ENCODE results near the gene COL15A1.
"Not testable (repeated sequence)": the region's sequence is repeated elsewhere in the genome, so short reads cannot be mapped to it uniquely, and the experiment has no call there.

COL15A1 gene

DNA sequence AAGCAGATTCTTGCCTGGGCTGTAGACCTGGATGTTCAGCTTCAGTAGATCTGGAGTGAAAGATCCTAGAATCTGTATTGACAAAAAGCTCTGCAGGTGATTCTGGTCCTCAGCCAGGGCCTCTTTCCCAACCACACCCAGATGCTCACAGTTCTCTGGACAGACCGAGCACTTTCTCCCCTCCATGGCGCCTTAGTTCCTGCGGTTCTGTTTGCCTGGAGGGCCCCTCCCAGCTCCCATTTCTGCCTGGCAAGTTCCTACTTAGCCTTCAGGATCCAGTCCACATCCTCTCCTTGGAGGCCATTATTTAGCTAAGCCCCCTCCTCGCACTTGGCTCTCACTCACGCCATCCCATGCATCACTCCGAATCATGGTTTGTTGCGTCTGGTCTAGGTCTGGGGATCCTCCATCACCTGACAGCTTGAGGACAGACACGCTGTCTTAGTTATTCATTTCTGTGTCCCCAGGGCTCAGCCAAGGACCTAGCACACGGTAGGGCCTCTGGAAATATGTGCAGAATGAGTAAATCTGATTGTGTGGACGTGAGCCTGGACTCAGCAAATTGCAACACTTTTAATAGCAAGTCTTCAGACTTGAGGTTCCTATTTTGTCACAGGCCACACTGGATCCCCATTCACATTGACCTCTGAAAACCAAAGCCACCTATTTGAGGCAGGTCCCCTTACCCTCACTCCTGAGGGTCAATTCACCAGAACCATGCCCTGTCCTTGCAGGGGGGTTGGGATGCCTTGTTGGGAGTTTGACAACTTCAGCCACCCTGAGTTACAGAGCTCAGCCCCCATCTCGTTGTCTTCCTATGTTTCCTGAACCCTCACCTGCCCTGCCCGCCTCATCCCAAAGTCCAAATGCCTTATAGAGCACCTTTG lies 50.7 kb downstream of the COL15A1 start:
- no peak for DNase-seq (ENCODE audit: low read depth in 3 of 3)

GRCh38 chr9:98995059-98995671 lies 51.5 kb downstream of the COL15A1 start:
- DNase-seq (ENCODE audit: low read depth in 3 of 3), result no peak

DNA sequence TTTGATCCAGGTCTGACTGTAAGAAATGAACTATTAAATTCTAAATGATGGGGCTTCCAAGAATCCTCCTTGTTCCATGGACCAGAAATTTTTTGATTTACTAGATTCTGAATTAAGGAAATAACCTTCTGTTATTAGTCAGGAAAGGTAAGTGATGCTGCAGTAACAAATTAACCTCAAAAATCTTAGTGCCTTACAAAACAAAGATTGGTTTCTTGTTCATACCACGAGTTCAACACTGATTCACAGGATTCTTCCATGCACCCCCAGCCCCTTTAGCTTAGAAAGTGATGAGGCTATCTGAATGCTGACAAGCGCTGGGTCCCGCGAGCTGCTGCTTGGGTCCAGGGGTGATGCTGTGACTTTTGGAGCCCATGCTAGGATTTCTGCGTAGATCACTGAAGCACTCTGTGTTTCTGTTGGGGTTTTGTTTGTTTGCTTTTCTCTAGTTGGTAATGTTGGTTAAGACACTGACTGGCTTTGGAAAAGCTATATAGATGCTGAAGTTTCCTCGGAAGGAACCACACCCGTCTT lies 52.3 kb downstream of the COL15A1 start:
- no peak for DNase-seq (ENCODE audit: low read depth in 3 of 3)

DNA sequence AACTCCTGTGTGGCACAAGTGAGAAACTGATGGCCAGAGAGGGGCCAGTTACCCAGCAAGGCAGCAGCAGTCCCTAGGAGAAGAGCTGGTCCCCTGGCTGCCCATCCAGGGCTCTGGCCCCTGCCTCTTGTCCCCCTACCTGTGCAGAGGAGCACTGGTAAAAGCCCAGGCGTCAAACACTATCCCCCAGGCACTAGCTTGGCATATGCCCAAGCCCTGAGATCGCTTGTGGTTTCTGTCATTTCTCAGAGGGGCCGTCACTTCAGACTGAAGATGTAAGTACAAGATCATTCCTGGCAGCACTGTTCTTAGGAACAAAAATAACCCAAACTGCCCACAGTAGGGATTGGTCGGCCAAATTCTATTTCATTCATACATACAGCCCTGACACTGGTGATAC lies 53.9 kb downstream of the COL15A1 start:
- no peak for DNase-seq (ENCODE audit: low read depth in 3 of 3)

- DNase-seq (ENCODE audit: low read depth in 3 of 3), result peak; percentile 19 to 34 (median 30)
Observed at GRCh38 chr9:98998441-98999151, 54.9 kb downstream of the COL15A1 start.

DNA sequence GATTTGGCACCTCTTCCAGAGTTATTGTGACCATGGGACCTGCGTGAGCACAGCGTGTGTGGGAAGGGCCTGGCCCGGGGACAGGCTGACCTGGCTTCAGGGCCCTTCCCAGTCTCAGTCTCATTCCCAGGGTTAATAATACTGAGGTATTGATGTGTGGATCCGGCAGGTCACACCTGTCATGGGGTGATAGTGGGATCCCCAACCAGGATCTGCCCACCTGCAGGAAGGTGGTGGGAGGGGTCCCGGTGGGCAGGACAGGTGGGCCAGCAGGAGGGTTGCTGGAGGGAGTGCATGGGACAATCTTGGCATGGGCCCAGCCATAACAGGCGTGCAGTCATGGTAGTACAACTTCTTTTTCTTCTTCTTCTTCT lies 55.4 kb downstream of the COL15A1 start:
- no peak for DNase-seq (ENCODE audit: low read depth in 3 of 3)

GRCh38 chr9:99000476-99001395 lies 57.0 kb downstream of the COL15A1 start:
- peak in 2 of 3 experiments; percentile 26 to 34 for DNase-seq (ENCODE audit: low read depth in 3 of 3)

DNA sequence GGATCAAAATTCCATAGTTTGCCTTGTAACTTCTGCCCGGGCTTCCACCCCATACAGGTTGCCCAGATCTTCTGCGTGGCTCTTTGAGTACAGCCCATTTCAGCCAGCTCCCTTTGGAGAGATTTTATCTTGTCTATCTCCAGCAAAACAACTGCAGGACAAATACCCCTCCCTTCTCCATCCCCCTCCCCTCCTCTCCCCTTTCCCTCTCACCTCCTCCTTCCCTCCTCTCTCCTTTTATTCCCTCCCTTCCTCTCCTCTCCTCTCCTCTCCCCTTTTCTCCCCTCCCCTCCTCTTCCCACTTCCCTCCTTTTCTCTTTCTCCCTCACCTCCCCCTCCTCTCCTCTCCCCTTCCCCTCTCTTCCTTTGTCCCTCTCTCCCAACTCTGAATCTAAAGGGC lies 58.2 kb downstream of the COL15A1 start:
- no peak for DNase-seq (ENCODE audit: low read depth in 3 of 3)

GRCh38 chr9:99002706-99003105 lies 59.0 kb downstream of the COL15A1 start:
- no peak for DNase-seq (ENCODE audit: low read depth in 3 of 3)

GRCh38 chr9:99003308-99003707 lies 59.6 kb downstream of the COL15A1 start:
- no peak for DNase-seq (ENCODE audit: low read depth in 3 of 3)

DNA sequence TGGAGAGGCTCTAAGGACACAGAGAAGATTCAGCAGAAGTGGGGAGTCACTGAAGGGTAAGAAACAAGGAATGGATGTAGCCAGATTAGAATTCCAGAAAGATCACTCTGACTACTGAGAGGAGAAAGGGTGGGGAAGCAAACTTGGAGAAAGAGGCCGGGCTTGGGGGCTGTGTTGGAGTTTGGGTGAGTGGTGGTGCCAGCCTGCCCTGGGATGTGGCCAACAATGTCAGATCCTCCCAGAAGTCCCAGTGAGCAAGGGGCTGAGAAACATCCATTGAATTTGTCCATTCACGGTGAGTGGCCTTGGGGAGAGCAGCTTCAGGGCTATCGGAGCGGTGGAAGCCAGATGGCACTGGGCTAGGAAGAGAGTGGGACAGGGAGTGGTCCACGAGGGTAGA lies 60.4 kb downstream of the COL15A1 start:
- DNase-seq (ENCODE audit: low read depth in 3 of 3), result no peak

DNA sequence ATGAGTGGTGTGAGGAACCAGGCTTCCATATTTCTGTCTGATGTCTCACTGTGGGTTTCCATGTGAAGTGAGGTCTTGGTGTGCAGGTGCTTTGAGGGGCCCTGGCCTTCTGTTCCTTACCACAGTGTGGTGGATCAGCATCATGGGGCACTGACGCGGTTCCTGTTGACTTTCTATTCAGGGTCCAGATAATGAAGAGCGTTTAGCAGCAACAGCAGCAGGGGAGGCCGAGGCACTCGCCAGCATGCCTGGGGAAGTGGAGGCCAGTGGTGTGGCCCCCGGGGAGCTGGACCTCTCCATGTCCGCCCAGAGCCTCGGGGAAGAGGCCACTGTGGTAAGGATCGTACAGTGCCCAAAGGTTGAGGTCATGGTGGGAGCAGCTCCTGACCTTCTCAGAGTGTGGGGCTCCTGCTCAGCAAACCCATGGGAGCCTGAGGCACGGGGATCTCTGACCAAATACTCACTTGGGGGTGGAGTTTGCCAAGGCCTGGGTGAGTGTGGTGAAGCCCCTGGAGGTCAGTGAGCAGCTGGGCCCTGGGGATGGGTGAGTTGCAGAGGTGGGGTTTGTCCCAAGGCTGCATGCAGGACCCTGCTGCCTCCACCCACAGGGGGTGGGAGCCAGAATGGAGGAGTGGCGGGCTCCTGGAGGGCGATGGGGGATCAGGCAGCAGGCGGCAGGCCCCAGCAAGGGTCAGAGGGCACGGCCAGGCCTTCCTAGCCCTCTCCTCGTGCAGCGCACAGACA lies 61.2 kb downstream of the COL15A1 start:
- no peak for DNase-seq (ENCODE audit: low read depth in 3 of 3)

- DNase-seq (ENCODE audit: low read depth in 3 of 3), result no peak
Observed at GRCh38 chr9:99005651-99006050, 61.9 kb downstream of the COL15A1 start.

DNA sequence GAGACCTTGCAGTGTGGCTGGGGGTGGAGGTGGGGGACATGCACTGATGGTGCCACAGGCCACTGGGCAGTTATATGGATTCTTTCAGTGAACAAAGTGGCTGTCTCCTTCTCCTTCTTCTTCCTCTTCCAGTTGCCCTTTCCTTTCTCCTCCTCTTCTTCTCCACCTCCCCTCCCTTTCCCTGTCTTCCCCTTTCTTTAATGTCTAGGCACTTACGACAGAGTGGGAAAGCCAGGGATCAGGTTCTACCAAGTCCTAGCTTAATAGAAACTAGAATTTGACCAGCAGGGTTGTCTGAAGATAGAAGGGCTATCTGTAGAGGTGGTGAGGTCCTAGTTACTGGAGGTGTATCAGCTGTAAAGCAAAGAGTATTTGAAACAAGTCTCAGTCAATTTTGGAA lies 62.8 kb downstream of the COL15A1 start:
- no peak for DNase-seq (ENCODE audit: low read depth in 3 of 3)

- no peak for DNase-seq (ENCODE audit: low read depth in 3 of 3)
Observed at GRCh38 chr9:99006979-99007378, 63.3 kb downstream of the COL15A1 start.

DNA sequence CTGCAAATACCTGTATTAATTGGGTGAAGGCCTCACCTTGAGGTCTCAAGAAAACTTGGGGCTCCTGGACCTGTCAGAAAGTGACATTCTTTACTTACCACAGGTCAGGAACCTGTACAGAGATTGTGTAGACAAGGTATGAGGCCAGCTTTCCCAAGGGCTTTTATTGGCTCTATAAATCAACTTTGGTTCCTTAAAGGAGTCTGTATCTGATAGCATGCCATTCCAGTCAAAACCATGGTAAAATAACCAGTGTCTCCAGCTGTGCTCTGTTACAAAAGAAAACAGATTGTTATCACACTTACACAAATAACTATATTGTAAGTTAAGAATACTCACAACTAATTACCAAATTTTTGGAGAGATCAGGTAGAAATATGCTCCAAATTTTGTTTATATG lies 64.5 kb downstream of the COL15A1 start:
- DNase-seq (ENCODE audit: low read depth in 3 of 3), result no peak

GRCh38 chr9:99010393-99010792 lies 66.7 kb downstream of the COL15A1 start:
- not testable (repeated sequence) for DNase-seq (ENCODE audit: low read depth in 3 of 3)

GRCh38 chr9:99011161-99011709 lies 67.5 kb downstream of the COL15A1 start:
- no peak for DNase-seq (ENCODE audit: low read depth in 3 of 3)

- DNase-seq (ENCODE audit: low read depth in 3 of 3), result no peak
Observed at GRCh38 chr9:99012957-99013512, 69.3 kb downstream of the COL15A1 start.

GRCh38 chr9:99013550-99013949 lies 69.8 kb downstream of the COL15A1 start:
- DNase-seq (ENCODE audit: low read depth in 3 of 3), result no peak

Data from stimulated activated CD4-positive, alpha-beta T cell treated with anti-CD3 and anti-CD28 coated beads, TNF-alpha, amount 100 ng/mL, for 4 hours (primary cell).